ENCODE measurements around the gene GLCCI1.

Gene GLCCI1

GRCh38 chr7:8105449-8106095 lies 137.0 kb downstream of the GLCCI1 start:
- DNase-seq: no peak

GRCh38 chr7:8109196-8110022 lies 140.8 kb downstream of the GLCCI1 start:
- DNase-seq: no peak

GRCh38 chr7:8111282-8111960 lies 142.8 kb downstream of the GLCCI1 start:
- DNase-seq: no peak

GRCh38 chr7:8112685-8113084 lies 144.1 kb downstream of the GLCCI1 start:
- no peak for DNase-seq

- DNase-seq: no peak
Measured at GRCh38 chr7:8113184-8113583, 144.6 kb downstream of the GLCCI1 start.

- DNase-seq: no peak
Measured at GRCh38 chr7:8114175-8114574, 145.6 kb downstream of the GLCCI1 start.

GRCh38 chr7:8115547-8116402 lies 147.2 kb downstream of the GLCCI1 start:
- no peak for DNase-seq

GRCh38 chr7:8117195-8117594 lies 148.6 kb downstream of the GLCCI1 start:
- no peak for DNase-seq

- no peak for DNase-seq
Measured at GRCh38 chr7:8119262-8119661, 150.7 kb downstream of the GLCCI1 start.

GRCh38 chr7:8120390-8121058 lies 151.9 kb downstream of the GLCCI1 start:
- no peak for DNase-seq

GRCh38 chr7:8121243-8121642 lies 152.6 kb downstream of the GLCCI1 start:
- no peak for DNase-seq

- DNase-seq: no peak
Measured at GRCh38 chr7:8125680-8126444, 157.3 kb downstream of the GLCCI1 start.

GRCh38 chr7:8126601-8127167 lies 158.1 kb downstream of the GLCCI1 start:
- no peak for DNase-seq

- DNase-seq: no peak
Measured at GRCh38 chr7:8128449-8129317, 160.1 kb downstream of the GLCCI1 start.

- DNase-seq: no peak
Measured at GRCh38 chr7:8129318-8129659, 160.7 kb downstream of the GLCCI1 start.

GRCh38 chr7:8130663-8131062 lies 162.1 kb downstream of the GLCCI1 start:
- no peak for DNase-seq

- DNase-seq: no peak
Measured at GRCh38 chr7:8131694-8132605, 163.4 kb downstream of the GLCCI1 start.

- no peak for DNase-seq
Measured at GRCh38 chr7:8133188-8133848, 164.7 kb downstream of the GLCCI1 start.
